Glutamatergic neuron (in vitro differentiated cells): ENCODE measurements around the gene DRGX. TPM values are rescaled to one million over a fixed set of nuclear protein-coding genes. Genes with fewer than 3 reads are reported as not detected.

Source experiments
- DNase-seq: peaks from one replicate; pipeline ENCODE4 v3.0.0; 2022
- H3K27ac Mint-ChIP-seq: one replicate; pipeline ENCODE4 v1.8.0; 2020; ENCODE audit warnings: mild to moderate bottlenecking, mixed read lengths, inconsistent platforms; ENCODE audit not compliant: unreplicated experiment
- H3K27me3 Mint-ChIP-seq: one replicate; pipeline ENCODE4 v1.8.0; 2020; ENCODE audit warnings: mild to moderate bottlenecking, moderate library complexity, mixed read lengths, inconsistent platforms; ENCODE audit not compliant: unreplicated experiment
- H3K36me3 Mint-ChIP-seq: one replicate; pipeline ENCODE4 v1.8.0; 2020; ENCODE audit warnings: mild to moderate bottlenecking, mixed read lengths, inconsistent platforms; ENCODE audit not compliant: unreplicated experiment
- H3K4me1 Mint-ChIP-seq: one replicate; pipeline ENCODE4 v1.8.0; 2020; ENCODE audit warnings: mild to moderate bottlenecking, low read depth, mixed read lengths, inconsistent platforms; ENCODE audit not compliant: unreplicated experiment
- H3K4me3 Mint-ChIP-seq: one replicate; pipeline ENCODE4 v1.8.0; 2020; ENCODE audit warnings: mild to moderate bottlenecking, mixed read lengths, inconsistent platforms; ENCODE audit not compliant: unreplicated experiment
- H3K9me3 Mint-ChIP-seq: one replicate; pipeline ENCODE4 v1.8.0; 2020; ENCODE audit warnings: mild to moderate bottlenecking, moderate library complexity, mixed read lengths, inconsistent platforms; ENCODE audit not compliant: unreplicated experiment
- total RNA-seq: library from RNA; stranded (reverse); fragmentation: NEBNext Ultra II Directional; extraction: Animal tissue kit (Norgen Biotek cat#: 25700); gene quantifications from one replicate; pipeline ENCODE4 v1.2.1, GENCODE V29; 2021; ENCODE audit not compliant: unreplicated experiment
- TF ChIP-seq, protein P1 (sequence below): fragments of 200-600 bp; sonication (generic); IDR thresholded peaks from one replicate; pipeline ENCODE4 v1.5.0; 2021; ENCODE audit not compliant: partially characterized antibody, unreplicated experiment

Gene DRGX
- total RNA-seq, 1 donor from 2014 or later, result 65.2 TPM

DNA sequence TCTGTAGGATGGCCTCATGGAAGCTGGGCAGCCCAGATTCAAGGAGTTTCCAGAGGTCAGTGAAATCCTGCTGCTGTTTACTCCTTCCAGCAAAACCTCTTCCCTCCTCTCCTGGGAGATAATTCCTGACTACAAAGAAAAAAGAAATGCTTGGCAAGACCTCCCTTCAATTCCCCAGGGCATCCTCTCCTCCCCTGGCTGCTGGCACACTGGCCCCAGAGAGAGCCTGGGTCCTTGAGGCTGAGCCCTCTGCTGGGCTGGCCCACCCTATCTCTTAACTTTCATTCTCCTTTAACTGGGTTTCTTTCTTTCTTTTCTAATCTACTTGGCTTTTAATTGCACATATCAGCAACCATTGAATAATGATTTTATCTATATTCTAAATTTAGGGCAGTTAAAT is 7.7 kb downstream of the DRGX start:
- TF ChIP-seq, protein P1, sequence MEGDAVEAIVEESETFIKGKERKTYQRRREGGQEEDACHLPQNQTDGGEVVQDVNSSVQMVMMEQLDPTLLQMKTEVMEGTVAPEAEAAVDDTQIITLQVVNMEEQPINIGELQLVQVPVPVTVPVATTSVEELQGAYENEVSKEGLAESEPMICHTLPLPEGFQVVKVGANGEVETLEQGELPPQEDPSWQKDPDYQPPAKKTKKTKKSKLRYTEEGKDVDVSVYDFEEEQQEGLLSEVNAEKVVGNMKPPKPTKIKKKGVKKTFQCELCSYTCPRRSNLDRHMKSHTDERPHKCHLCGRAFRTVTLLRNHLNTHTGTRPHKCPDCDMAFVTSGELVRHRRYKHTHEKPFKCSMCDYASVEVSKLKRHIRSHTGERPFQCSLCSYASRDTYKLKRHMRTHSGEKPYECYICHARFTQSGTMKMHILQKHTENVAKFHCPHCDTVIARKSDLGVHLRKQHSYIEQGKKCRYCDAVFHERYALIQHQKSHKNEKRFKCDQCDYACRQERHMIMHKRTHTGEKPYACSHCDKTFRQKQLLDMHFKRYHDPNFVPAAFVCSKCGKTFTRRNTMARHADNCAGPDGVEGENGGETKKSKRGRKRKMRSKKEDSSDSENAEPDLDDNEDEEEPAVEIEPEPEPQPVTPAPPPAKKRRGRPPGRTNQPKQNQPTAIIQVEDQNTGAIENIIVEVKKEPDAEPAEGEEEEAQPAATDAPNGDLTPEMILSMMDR, result no peak
- Mint-ChIP-seq H3K27me3 (peaks cover 15% of the 10 kb centered on the region), H3K4me1 (peaks cover 49% of the 10 kb centered on the region), H3K36me3 (peaks cover 22% of the 10 kb centered on the region), H3K9me3 (peaks cover 12% of the 10 kb centered on the region), H3K27ac (no peak overlapping the region), H3K4me3 (peak overlapping the region; percentile 12)
- no peak for DNase-seq

DNA sequence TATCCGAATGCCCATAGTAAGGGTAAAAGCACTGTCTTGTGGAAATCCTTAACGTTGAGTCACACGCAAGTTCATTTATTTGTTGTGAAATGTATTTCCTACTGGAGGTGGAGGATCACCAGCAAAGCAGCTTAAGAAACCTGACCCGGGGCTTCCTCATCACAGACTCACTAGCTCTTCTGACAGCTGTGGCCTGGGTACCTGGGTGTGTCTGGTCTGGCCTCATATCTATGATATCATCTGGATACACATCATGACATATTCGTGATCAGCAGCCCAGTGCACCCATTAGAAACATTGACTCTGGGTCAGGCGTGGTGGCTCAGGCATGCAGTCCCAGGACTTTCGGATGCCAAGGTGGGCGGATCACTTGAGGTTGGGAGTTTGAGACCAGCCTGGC is 8.8 kb downstream of the DRGX start:
- H3K27ac Mint-ChIP-seq, result no peak overlapping the region
- H3K4me1 Mint-ChIP-seq, result peaks cover 44% of the 10 kb centered on the region
- H3K4me3 Mint-ChIP-seq, result no peak overlapping the region
- no peak for DNase-seq
- peaks cover 19% of the 10 kb centered on the region for H3K36me3 Mint-ChIP-seq
- TF ChIP-seq, protein P1, result no peak
- peaks cover 15% of the 10 kb centered on the region for H3K27me3 Mint-ChIP-seq
- H3K9me3 Mint-ChIP-seq, result peaks cover 9% of the 10 kb centered on the region

DNA sequence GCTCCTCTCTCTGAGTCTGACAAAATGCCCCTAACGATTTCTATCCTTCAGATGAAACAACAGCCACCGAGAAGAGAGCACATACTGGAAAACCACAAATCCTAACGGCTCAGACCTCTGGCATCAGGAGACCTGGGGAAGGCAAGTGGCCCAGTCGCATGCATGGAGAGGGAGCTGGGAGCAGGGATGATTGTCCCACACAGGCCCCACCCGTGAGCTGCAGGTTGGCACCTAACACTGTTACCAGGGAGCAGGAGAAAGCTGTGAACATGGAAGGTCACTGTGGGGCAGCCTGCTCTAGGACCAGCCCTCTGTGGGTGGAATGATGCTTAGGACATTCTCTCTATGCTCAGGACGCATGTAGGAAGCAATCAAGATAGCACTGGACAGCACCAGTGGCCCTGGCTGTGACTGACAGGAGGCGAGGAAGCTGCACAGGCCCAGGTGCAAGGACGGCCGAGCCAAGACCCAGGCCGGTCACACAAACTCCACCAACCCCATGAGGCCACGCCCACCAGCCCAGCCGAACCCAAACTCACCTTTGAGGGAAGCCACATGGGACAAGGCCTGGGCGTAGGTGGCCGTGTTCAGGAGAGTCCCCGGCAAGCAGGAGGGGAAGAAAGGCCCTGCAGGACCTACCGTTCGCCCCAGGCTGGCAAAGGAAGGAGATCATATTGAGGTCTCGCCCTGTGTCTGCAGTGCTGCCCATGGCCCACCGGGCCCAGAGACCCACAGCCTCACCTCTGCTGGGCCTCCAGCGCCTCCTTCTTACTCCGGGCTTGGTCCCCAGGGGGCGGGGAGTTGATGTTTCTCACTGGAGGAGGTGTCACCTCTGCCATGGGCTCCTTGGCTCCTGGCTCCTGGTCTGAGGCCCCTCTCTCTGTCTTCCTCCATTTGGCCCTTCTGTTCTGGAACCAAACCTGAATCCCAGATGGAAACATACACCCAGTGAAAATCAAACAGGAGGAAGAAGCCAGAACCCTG is 9.7 kb downstream of the DRGX start:
- Mint-ChIP-seq H3K4me1 (peaks cover 38% of the 10 kb centered on the region), H3K4me3 (no peak overlapping the region), H3K27ac (no peak overlapping the region), H3K27me3 (peaks cover 13% of the 10 kb centered on the region), H3K9me3 (peaks cover 9% of the 10 kb centered on the region), H3K36me3 (peaks cover 11% of the 10 kb centered on the region)
- TF ChIP-seq, protein P1, result no peak
- DNase-seq, result no peak

DNA sequence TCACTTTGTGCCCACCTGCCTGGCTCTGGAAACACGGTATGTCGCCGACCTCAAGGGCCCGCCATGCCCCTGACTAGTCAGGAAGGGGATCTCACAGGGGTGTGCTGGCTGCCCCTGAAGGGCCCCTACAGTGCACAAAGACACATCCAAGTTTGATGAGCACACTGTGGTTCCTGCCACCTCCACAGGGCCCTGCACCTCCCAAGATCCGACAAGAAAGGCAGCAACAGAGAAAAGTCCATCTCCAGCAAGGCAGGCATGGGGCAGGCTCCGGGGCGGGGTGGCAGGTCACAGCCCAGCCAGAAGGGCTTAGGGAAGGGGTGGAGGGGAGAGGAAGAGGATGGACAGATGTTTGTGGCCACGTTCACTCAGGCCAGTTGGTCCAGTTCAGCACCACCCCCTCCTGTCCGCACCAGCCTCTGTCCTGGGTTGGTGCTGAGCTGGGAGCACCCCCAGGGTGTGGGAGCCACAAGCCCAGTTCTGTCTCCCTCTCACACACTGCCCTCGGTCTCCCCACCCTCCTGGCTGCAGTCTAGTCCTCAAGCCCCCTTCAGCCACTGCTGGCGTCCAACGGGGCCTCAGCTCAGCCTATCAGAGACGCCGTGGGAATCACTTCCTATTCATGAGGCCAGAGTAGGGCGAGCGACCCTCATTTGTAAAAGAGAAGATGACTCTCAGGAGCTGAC is 11.5 kb downstream of the DRGX start:
- H3K4me3 Mint-ChIP-seq, result no peak overlapping the region
- peaks cover 33% of the 10 kb centered on the region for H3K4me1 Mint-ChIP-seq
- TF ChIP-seq, protein P1, result no peak
- H3K27me3 Mint-ChIP-seq, result peaks cover 16% of the 10 kb centered on the region
- peaks cover 9% of the 10 kb centered on the region for H3K9me3 Mint-ChIP-seq
- H3K36me3 Mint-ChIP-seq, result peaks cover 11% of the 10 kb centered on the region
- H3K27ac Mint-ChIP-seq, result no peak overlapping the region
- DNase-seq, result no peak

DNA sequence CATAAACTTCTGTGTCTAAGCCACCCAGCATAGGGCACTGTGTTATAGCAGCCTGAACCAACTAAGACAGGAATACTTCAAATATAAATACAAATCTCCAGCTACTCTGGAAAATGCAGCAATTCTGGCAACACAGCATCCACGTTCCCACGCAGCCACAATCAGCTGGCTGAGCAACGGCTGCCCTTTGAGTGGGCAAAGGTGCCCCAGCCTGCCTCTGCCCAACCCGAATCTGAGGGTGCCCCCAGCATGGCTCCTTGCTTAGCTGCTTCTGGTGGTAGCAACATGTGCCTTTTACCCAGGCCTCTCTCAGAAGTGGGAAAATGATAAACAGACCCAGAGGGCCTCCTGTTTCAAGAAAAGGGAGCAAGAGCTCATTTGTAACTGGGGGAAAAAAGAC is 12.0 kb downstream of the DRGX start:
- no peak overlapping the region for H3K27ac Mint-ChIP-seq
- TF ChIP-seq, protein P1, result no peak
- no peak overlapping the region for H3K4me3 Mint-ChIP-seq
- H3K27me3 Mint-ChIP-seq, result peaks cover 14% of the 10 kb centered on the region
- DNase-seq, result no peak
- H3K36me3 Mint-ChIP-seq, result peaks cover 11% of the 10 kb centered on the region
- H3K4me1 Mint-ChIP-seq, result peaks cover 30% of the 10 kb centered on the region
- peaks cover 6% of the 10 kb centered on the region for H3K9me3 Mint-ChIP-seq
